Left lung (tissue), 10 donors: ENCODE measurements around the gene SCN3A. TPM values are rescaled to one million over a fixed set of nuclear protein-coding genes. Genes with fewer than 3 reads are reported as not detected.
A peak's percentile ranks its signal among the peaks of the same experiment; 100 is the strongest.

Experiments used
- ATAC-seq: fragments of 200-7000 bp; cut with Tn5 transposase; one replicate; pipeline ENCODE4 v1.9.1; 2020; ENCODE audit warnings: moderate library complexity
- DNase-seq, 4 donors: peaks; one replicate each; pipeline ENCODE4 v3.0.0-alpha.2; 2013 to 2020
- H3K27ac ChIP-seq, 2 donors: fragments of 200-600 bp; sonication (generic) in 1 of 2; one replicate each; pipeline versions ENCODE4 v1.5.0 to v1.8.0; 2020 to 2021
- H3K27me3 ChIP-seq, 2 donors: fragments of 200-600 bp; sonication (generic) in 1 of 2; one replicate each; pipeline versions ENCODE4 v1.5.0 to v1.8.0; 2020 to 2021
- H3K36me3 ChIP-seq, 2 donors: fragments of 200-600 bp; sonication (generic) in 1 of 2; one replicate each; pipeline versions ENCODE4 v1.5.0 to v1.8.0; 2020 to 2021
- H3K4me1 ChIP-seq, 2 donors: fragments of 200-600 bp; one replicate each; pipeline ENCODE4 v1.8.0; 2021
- H3K4me3 ChIP-seq, 2 donors: fragments of 200-600 bp; sonication (generic) in 1 of 2; one replicate each; pipeline versions ENCODE4 v1.5.0 to v1.8.0; 2020 to 2021; ENCODE audit warnings: mild to moderate bottlenecking in 1 of 2
- H3K9me3 ChIP-seq, 2 donors: fragments of 200-600 bp; sonication (generic) in 1 of 2; one replicate each; pipeline versions ENCODE4 v1.5.0 to v1.8.0; 2020 to 2021
- intact Hi-C, 2 donors: fragments of 100-400 bp; cut with DNase I; formaldehyde crosslinking; loops; one replicate each; pipeline versions ENCODE4 v1.11.2 to v1.14.2; 2022
- polyA plus RNA-seq, 6 donors: library from polyadenylated mRNA; unstranded; fragments of 120-200 nt; gene quantifications; one replicate each; pipeline ENCODE4 v1.2.1, GENCODE V29; 2013; ENCODE audit not compliant: insufficient read length in 6 of 6
- total RNA-seq, 2 donors: library from RNA; stranded (reverse); fragmentation: NEBNext Ultra II Directional; extraction: Animal tissue kit (Norgen Biotek cat#: 25700); gene quantifications; one replicate each; pipeline ENCODE4 v1.2.1, GENCODE V29; 2021
- TF ChIP-seq, protein P1 (sequence below), 2 donors: fragments of 200-600 bp; sonication (generic) in 1 of 2; IDR thresholded peaks; one replicate each; pipeline versions ENCODE4 v1.5.0 to v1.8.0; 2021; ENCODE audit warnings: antibody characterized with exemption in 2 of 2
- donor health status: DM: no; HTN: yes; CAD: no.
- donor health status: DM: no; HTN: no; CAD: no.

SCN3A gene
- total and polyA plus RNA-seq, 8 donors, result 0.35 to 1.6 (median 0.95) TPM

DNA sequence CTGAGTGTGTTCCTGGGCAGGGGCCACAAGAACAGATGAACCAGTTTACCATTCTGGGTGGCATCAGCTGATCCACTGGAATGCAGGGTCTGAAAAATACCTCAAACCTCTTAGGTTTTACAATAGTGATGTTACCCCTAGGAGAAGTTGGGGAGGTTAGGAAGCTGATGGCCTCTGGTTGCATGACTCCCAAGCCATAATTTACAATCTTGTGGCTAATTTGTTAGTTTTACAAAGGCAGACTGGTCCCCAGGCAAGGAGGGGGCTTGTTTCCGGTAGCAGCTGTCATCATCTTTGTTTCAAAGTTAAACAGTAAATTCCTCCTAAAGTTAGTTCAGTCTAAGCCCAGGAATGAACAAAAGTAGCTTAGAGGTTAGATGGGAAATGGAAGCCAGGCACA, 134.7 kb downstream of the SCN3A start:
- Histone ChIP-seq H3K27ac (no peak overlapping the region), H3K36me3 (no peaks in the 10 kb centered on the region), H3K9me3 (peaks cover 0 to 5% of the 10 kb centered on the region in 2 donors), H3K4me1 (no peaks in the 10 kb centered on the region), H3K27me3 (no peaks in the 10 kb centered on the region), H3K4me3 (no peak overlapping the region)
- intact Hi-C loops, result no loop called here
- ATAC-seq (no peak), DNase-seq (no peak)
- TF ChIP-seq, protein P1, sequence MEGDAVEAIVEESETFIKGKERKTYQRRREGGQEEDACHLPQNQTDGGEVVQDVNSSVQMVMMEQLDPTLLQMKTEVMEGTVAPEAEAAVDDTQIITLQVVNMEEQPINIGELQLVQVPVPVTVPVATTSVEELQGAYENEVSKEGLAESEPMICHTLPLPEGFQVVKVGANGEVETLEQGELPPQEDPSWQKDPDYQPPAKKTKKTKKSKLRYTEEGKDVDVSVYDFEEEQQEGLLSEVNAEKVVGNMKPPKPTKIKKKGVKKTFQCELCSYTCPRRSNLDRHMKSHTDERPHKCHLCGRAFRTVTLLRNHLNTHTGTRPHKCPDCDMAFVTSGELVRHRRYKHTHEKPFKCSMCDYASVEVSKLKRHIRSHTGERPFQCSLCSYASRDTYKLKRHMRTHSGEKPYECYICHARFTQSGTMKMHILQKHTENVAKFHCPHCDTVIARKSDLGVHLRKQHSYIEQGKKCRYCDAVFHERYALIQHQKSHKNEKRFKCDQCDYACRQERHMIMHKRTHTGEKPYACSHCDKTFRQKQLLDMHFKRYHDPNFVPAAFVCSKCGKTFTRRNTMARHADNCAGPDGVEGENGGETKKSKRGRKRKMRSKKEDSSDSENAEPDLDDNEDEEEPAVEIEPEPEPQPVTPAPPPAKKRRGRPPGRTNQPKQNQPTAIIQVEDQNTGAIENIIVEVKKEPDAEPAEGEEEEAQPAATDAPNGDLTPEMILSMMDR (IDR thresholded peaks at IDR 0.05), result no peak

DNA sequence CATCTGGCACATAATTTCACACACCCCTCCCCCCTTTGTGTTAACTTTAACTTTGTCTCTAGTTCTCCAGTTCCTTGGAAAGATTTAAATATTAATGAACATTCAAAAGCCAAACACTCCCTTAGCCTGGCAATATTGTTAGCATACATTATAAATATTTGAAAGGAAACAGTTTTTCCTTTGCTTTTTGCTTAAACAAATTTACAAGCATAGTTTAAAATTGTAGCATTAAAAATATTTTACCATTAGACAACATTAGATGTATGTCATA, 135.4 kb downstream of the SCN3A start:
- no peaks in the 10 kb centered on the region for H3K9me3 ChIP-seq
- TF ChIP-seq, protein P1 (IDR thresholded peaks at IDR 0.05), result no peak
- no peak for ATAC-seq
- no peak overlapping the region for H3K4me3 ChIP-seq
- DNase-seq, result no peak
- H3K36me3 ChIP-seq, result no peaks in the 10 kb centered on the region
- H3K27ac ChIP-seq, result no peak overlapping the region
- no peaks in the 10 kb centered on the region for H3K4me1 ChIP-seq
- no peaks in the 10 kb centered on the region for H3K27me3 ChIP-seq
- intact Hi-C loops, result no loop called here

DNA sequence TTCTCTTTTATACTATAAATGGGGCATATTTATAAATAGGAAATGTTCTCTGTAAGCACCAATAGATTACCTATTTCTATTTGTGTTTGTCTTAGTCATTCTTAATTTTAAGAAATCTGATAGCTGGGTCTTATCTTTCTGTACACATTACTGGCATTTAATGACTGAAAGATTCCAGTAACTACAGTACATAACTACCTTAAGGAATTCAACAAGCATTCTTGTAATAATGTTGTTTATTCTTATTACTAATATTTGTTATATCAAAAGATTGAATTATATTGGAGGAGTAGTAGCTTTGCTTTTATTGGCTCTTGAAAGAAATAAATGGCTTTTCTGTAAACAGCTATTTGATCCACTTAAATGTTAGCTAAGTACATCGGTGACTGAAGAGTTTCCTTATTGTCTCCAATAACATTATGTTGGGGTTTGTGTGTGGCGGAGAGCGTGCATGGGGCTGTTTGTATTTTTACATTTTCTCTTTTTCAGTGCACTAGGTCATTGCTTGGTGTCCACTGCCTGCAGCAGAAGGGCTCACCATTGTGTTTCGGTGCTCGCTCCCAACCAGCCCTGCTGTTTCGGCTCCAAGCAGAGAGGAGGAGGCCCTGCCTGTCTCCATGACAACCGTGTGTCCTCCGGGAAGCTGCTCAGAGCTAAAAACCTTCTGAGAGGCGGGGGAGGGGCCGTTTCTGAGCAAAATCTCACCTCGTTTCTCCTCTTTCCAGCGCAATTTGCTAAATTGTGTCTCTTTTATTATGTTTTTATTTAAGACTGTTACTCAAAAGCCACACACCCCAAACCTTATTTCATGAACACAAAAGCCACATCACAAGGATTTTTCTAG, 136.0 kb downstream of the SCN3A start:
- Histone ChIP-seq H3K27me3 (no peaks in the 10 kb centered on the region), H3K4me3 (no peak overlapping the region), H3K4me1 (no peaks in the 10 kb centered on the region), H3K9me3 (no peaks in the 10 kb centered on the region), H3K27ac (no peak overlapping the region), H3K36me3 (no peaks in the 10 kb centered on the region)
- TF ChIP-seq, protein P1 (IDR thresholded peaks at IDR 0.05), result no peak
- ATAC-seq (peak; percentile 92), DNase-seq (peak; percentile 39 to 71 (median 56))
- intact Hi-C loops, result no loop called here

DNA sequence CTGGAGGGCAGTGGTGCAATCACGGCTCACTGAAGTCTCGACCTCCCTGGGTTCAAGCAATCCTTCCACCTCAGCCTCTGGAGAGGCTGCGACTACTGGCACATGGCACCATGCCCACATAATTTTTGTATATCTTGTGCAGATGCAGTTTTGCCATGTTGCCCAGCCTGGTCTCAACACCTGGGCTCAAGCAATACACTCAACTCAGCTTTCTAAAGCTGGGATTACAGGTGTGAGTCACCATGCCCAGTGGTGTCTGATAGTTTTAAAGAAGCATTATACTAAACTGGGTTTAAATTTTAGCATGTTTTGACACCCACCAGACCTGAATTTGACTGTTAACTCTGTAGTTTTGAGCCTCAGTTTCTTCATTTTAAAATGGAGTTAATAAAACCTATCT, 139.1 kb downstream of the SCN3A start:
- TF ChIP-seq, protein P1 (IDR thresholded peaks at IDR 0.05), result no peak
- no peaks in the 10 kb centered on the region for H3K27me3 ChIP-seq
- no peak for ATAC-seq
- DNase-seq, result no peak
- H3K36me3 ChIP-seq, result no peaks in the 10 kb centered on the region
- no peaks in the 10 kb centered on the region for H3K9me3 ChIP-seq
- H3K4me1 ChIP-seq, result no peaks in the 10 kb centered on the region
- no peak overlapping the region for H3K27ac ChIP-seq
- H3K4me3 ChIP-seq, result no peak overlapping the region
- intact Hi-C loops, result no loop called here

DNA sequence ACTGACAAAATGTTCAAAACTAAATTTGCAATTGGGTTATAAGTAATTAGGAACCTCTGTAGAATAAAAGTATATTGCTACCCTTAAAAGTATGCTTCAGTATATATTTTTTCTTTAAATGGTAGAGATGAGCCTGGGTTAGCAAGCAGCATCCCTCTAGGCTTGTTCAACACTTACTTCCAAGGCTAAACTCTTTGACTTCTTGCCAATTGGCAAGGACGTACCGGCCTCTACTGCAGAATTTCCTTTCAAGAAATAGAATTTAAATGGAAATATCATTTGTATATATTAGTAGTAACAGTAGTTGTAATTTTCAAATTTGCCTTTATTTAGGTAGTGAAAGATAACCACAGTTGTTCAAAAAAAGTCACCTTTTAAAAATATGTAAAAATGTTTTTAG, 143.4 kb downstream of the SCN3A start:
- H3K4me1 ChIP-seq, result no peaks in the 10 kb centered on the region
- ATAC-seq (no peak), DNase-seq (peak in 2 of 4 donors; percentile 4 to 26)
- TF ChIP-seq, protein P1 (IDR thresholded peaks at IDR 0.05), result no peak
- H3K36me3 ChIP-seq, result no peaks in the 10 kb centered on the region
- intact Hi-C loops, result no loop called here
- no peaks in the 10 kb centered on the region for H3K9me3 ChIP-seq
- H3K4me3 ChIP-seq, result no peak overlapping the region
- H3K27me3 ChIP-seq, result no peaks in the 10 kb centered on the region
- H3K27ac ChIP-seq, result no peak overlapping the region
